WTC11 (cell line): ENCODE results near the gene ATXN7. TPM values are rescaled to one million over a fixed set of nuclear protein-coding genes. Genes with fewer than 3 reads are reported as not detected.

Experiments used
- ATAC-seq: fragments of 200-7000 bp; cut with Tn5 transposase; 2 replicates; pipeline ENCODE4 v1.10.0; 2021; ENCODE audit warnings: mild to moderate bottlenecking, moderate library complexity
- CTCF ChIA-PET: fragments of 300-600 bp; sonication (Branson Sonifier 250); formaldehyde crosslinking; loops from one replicate; lab custom pipeline; 2021; ENCODE audit warnings: antibody characterized with exemption; lab: Charles Lee
- POLR2A ChIA-PET: fragments of 350-600 bp; sonication (Branson Sonifier 250); formaldehyde crosslinking; loops from one replicate; lab custom pipeline; 2021; ENCODE audit warnings: antibody characterized with exemption; lab: Charles Lee
- DNase-seq: peaks from one replicate; pipeline ENCODE4 v3.0.0; 2021; ENCODE audit warnings: low spot score
- H3K27ac Mint-ChIP-seq: 2 replicates; pipeline ENCODE4 v1.8.0; 2021; ENCODE audit warnings: mixed read lengths
- H3K27me3 Mint-ChIP-seq: 2 replicates; pipeline ENCODE4 v1.8.0; 2021; ENCODE audit warnings: low read depth, mild to moderate bottlenecking, moderate library complexity, mixed read lengths
- H3K36me3 Mint-ChIP-seq: 2 replicates; pipeline ENCODE4 v1.8.0; 2021; ENCODE audit warnings: mixed read lengths
- H3K4me1 Mint-ChIP-seq: 2 replicates; pipeline ENCODE4 v1.8.0; 2022; ENCODE audit warnings: mixed read lengths
- H3K4me3 Mint-ChIP-seq: 2 replicates; pipeline ENCODE4 v1.8.0; 2021; ENCODE audit warnings: mild to moderate bottlenecking, moderate library complexity, mixed read lengths
- H3K9me3 Mint-ChIP-seq: 2 replicates; pipeline ENCODE4 v1.8.0; 2021; ENCODE audit warnings: mixed read lengths
- EMX1 ChIP-seq: fragments of 250-450 bp; sonication (Bioruptor Pico); IDR thresholded peaks from 2 replicates; pipeline ENCODE4 v1.8.0; 2021; ENCODE audit warnings: mild to moderate bottlenecking
- ETV6 ChIP-seq: sonication (generic); formaldehyde crosslinking; IDR thresholded peaks from 2 replicates; pipeline ENCODE4 v1.8.1; 2022; ENCODE audit warnings: mild to moderate bottlenecking, missing genetic modification reagents
- FOXJ3 ChIP-seq: sonication (generic); formaldehyde crosslinking; IDR thresholded peaks from 2 replicates; pipeline ENCODE4 v1.9.0; 2021; ENCODE audit warnings: missing genetic modification reagents, mild to moderate bottlenecking, borderline replicate concordance
- GABPB1 ChIP-seq: sonication (generic); formaldehyde crosslinking; IDR thresholded peaks from 2 replicates; pipeline ENCODE4 v1.8.1; 2023; ENCODE audit warnings: mild to moderate bottlenecking, missing genetic modification reagents
- GRHL2 ChIP-seq: fragments of 250-450 bp; sonication (Bioruptor Pico); IDR thresholded peaks from 2 replicates; pipeline ENCODE4 v1.8.0; 2022; ENCODE audit warnings: mild to moderate bottlenecking, moderate library complexity; ENCODE audit not compliant: insufficient replicate concordance, severe bottlenecking
- GTF2I ChIP-seq: fragments of 250-450 bp; sonication (Bioruptor Pico); conservative IDR thresholded peaks from 2 replicates; pipeline ENCODE4 v1.4.0; 2021; ENCODE audit warnings: mild to moderate bottlenecking
- IRF2 ChIP-seq: sonication (generic); formaldehyde crosslinking; IDR thresholded peaks from 2 replicates; pipeline ENCODE4 v1.8.0; 2022; ENCODE audit warnings: low read depth, missing genetic modification reagents, borderline replicate concordance
- MXD4 ChIP-seq: fragments of 250-450 bp; sonication (Bioruptor Pico); IDR thresholded peaks from 2 replicates; pipeline ENCODE4 v1.8.0; 2021; ENCODE audit warnings: mild to moderate bottlenecking, moderate library complexity, borderline replicate concordance
- MYBL2 ChIP-seq: sonication (generic); formaldehyde crosslinking; IDR thresholded peaks from 2 replicates; pipeline ENCODE4 v1.8.1; 2023; ENCODE audit warnings: mild to moderate bottlenecking, moderate library complexity, missing genetic modification reagents
- OVOL2 ChIP-seq: fragments of 250-450 bp; sonication (Bioruptor Pico); IDR thresholded peaks from 2 replicates; pipeline ENCODE4 v1.9.0; 2021; ENCODE audit warnings: mild to moderate bottlenecking, borderline replicate concordance
- PRRX2 ChIP-seq: fragments of 250-450 bp; sonication (Bioruptor Pico); IDR thresholded peaks from 2 replicates; pipeline ENCODE4 v1.8.0; 2021; ENCODE audit warnings: mild to moderate bottlenecking
- RORB ChIP-seq: fragments of 250-450 bp; sonication (Bioruptor Pico); IDR thresholded peaks from 2 replicates; pipeline ENCODE4 v1.9.0; 2021; ENCODE audit warnings: mild to moderate bottlenecking
- SOX15 ChIP-seq: fragments of 250-450 bp; sonication (Bioruptor Pico); IDR thresholded peaks from 2 replicates; pipeline ENCODE4 v1.9.0; 2021; ENCODE audit warnings: mild to moderate bottlenecking
- ZNF138 ChIP-seq: sonication (generic); formaldehyde crosslinking; conservative IDR thresholded peaks from 2 replicates; pipeline ENCODE4 v1.8.1; 2022; ENCODE audit warnings: mild to moderate bottlenecking, moderate library complexity, missing genetic modification reagents
- ZNF219 ChIP-seq: sonication (generic); formaldehyde crosslinking; IDR thresholded peaks from 2 replicates; pipeline ENCODE4 v1.8.0; 2023; ENCODE audit warnings: missing genetic modification reagents, mild to moderate bottlenecking, borderline replicate concordance
- total RNA-seq: library from RNA; stranded (reverse); gene quantifications from 3 replicates; pipeline ENCODE4 v1.2.3, GENCODE V29; 2021
- TF ChIP-seq, protein P1 (sequence below): fragments of 200-600 bp; IDR thresholded peaks from 2 replicates; pipeline ENCODE4 v1.8.0; 2022; ENCODE audit warnings: antibody characterized with exemption
- TF ChIP-seq, protein P2 (sequence below): sonication (generic); formaldehyde crosslinking; IDR thresholded peaks from 2 replicates; pipeline ENCODE4 v1.8.1; 2022; ENCODE audit warnings: mild to moderate bottlenecking, moderate library complexity, missing genetic modification reagents
- TF ChIP-seq, protein P3 (sequence below): sonication (generic); formaldehyde crosslinking; IDR thresholded peaks from 2 replicates; pipeline ENCODE4 v1.8.1; 2023; ENCODE audit warnings: mild to moderate bottlenecking, missing genetic modification reagents, moderate library complexity
- TF ChIP-seq, protein P4 (sequence below): sonication (generic); formaldehyde crosslinking; IDR thresholded peaks from 2 replicates; pipeline ENCODE4 v1.8.1; 2023; ENCODE audit warnings: mild to moderate bottlenecking, missing genetic modification reagents, moderate library complexity
- TF ChIP-seq, protein P5 (sequence below): fragments of 250-450 bp; sonication (Bioruptor Pico); conservative IDR thresholded peaks from 2 replicates; pipeline ENCODE4 v1.9.0; 2021; ENCODE audit warnings: mild to moderate bottlenecking
- TF ChIP-seq, protein P6 (sequence below): sonication (generic); formaldehyde crosslinking; IDR thresholded peaks from 2 replicates; pipeline ENCODE4 v1.8.1; 2023; ENCODE audit warnings: mild to moderate bottlenecking, missing genetic modification reagents
- TF ChIP-seq, protein P7 (sequence below): sonication (generic); formaldehyde crosslinking; IDR thresholded peaks from 2 replicates; pipeline ENCODE4 v1.8.0; 2022; ENCODE audit warnings: mild to moderate bottlenecking, missing genetic modification reagents

Gene ATXN7
- total RNA-seq, 1 experiment from 2014 or later, result 11.7 TPM

DNA sequence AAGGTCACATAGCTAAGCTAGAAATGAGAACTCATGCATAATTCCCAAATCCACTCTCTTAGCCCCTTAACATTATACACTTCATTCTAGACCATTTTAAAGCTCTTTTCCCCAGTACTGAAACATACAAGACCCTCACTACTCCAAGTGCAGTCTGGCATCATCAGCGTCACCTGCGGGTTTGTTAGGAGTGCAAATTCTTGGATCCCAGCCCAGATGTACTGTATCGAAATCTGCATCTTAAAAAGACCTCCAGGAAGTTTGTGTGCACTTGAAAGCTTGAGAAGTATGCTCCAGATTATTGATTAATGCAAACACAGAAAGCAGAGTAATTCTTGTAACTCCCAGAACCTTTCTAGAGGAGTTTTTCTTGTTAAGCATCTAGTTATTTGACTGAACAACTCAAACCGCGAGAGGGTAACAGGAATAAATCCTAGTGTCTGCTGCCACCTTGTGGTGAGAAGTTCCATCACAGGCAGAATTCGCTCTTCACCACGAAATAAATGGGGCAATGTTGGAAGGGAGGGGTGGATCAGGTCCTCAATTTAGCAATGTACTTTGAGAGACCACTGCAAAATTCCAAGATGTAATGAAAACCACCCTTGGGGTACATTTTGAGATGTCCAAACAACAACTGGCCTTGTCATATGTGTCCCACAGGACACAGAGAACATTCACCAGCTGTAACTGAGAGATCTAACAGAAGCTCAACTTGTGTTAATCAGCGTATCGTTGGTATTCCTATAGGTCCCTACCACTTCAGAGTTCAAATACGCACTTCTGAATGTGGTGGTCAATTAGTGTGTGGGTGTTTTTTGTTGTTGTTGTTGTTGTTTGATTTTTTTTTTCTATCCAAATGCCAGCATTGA, 45.2 kb upstream of the ATXN7 start:
- TF ChIP-seq, protein P1, sequence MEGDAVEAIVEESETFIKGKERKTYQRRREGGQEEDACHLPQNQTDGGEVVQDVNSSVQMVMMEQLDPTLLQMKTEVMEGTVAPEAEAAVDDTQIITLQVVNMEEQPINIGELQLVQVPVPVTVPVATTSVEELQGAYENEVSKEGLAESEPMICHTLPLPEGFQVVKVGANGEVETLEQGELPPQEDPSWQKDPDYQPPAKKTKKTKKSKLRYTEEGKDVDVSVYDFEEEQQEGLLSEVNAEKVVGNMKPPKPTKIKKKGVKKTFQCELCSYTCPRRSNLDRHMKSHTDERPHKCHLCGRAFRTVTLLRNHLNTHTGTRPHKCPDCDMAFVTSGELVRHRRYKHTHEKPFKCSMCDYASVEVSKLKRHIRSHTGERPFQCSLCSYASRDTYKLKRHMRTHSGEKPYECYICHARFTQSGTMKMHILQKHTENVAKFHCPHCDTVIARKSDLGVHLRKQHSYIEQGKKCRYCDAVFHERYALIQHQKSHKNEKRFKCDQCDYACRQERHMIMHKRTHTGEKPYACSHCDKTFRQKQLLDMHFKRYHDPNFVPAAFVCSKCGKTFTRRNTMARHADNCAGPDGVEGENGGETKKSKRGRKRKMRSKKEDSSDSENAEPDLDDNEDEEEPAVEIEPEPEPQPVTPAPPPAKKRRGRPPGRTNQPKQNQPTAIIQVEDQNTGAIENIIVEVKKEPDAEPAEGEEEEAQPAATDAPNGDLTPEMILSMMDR, result peak; percentile 87
- no peak for TF ChIP-seq OVOL2 (CRISPR knock-in tag)
- no peak for TF ChIP-seq ZNF138 (CRISPR knock-in tag)
- TF ChIP-seq, protein P2, sequence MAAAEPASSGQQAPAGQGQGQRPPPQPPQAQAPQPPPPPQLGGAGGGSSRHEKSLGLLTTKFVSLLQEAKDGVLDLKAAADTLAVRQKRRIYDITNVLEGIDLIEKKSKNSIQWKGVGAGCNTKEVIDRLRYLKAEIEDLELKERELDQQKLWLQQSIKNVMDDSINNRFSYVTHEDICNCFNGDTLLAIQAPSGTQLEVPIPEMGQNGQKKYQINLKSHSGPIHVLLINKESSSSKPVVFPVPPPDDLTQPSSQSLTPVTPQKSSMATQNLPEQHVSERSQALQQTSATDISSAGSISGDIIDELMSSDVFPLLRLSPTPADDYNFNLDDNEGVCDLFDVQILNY, result no peak
- Mint-ChIP-seq H3K36me3 (no peaks in the 10 kb centered on the region), H3K9me3 (no peaks in the 10 kb centered on the region), H3K27ac (no peak overlapping the region), H3K27me3 (no peaks in the 10 kb centered on the region), H3K4me3 (no peak overlapping the region), H3K4me1 (peaks cover 13% of the 10 kb centered on the region)
- ChIA-PET CTCF (interaction anchor here (0.7 to 5.1 kb wide), 10 partner anchors 13 to 468 kb away, joined by 3 to 37 read pairs (median 4); no protein-coding TSS in a partner anchor), POLR2A (interaction anchor here (0.5 kb wide), 1 partner anchor 44 kb away, joined by 3 read pairs; no protein-coding TSS in a partner anchor)
- peak; percentile 72 for DNase-seq
- peak; percentile 64 for ATAC-seq

DNA sequence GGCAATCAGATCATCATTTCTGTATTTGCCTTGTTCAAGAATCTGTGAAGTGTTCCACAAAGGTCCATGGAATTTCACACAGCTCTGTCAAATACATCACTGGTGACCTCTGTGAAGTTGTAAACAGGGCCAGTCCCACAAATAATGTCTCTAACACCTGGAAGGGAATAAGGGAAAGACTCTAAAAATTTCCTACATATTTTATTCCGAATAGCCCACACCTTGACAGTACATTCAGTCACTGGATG, 44.6 kb upstream of the ATXN7 start, which contains the start of gene C3orf49:
Gene C3orf49, plus strand, starts transcription at position 149 of the 248 bp plus-strand sequence. CDS start 173 bp downstream, outside the sequence.
- Mint-ChIP-seq H3K9me3 (no peaks in the 10 kb centered on the region), H3K36me3 (no peaks in the 10 kb centered on the region), H3K4me1 (peaks cover 7% of the 10 kb centered on the region), H3K27me3 (no peaks in the 10 kb centered on the region), H3K4me3 (no peak within 1 kb of the TSS), H3K27ac (no peak within 1 kb of the TSS)
- CTCF ChIA-PET, result interaction anchor here (0.7 to 5.1 kb wide), 8 partner anchors 13 to 469 kb away, joined by 3 to 37 read pairs (median 4); no protein-coding TSS in a partner anchor
- DNase-seq (no peak), ATAC-seq (no peak)
- POLR2A ChIA-PET, result interaction anchor here (0.5 kb wide), 1 partner anchor 45 kb away, joined by 3 read pairs; no protein-coding TSS in a partner anchor
- no peak for TF ChIP-seq MYBL2 (CRISPR knock-in tag)
- no peak for TF ChIP-seq ETV6 (CRISPR knock-in tag)
- TF ChIP-seq, protein P3, sequence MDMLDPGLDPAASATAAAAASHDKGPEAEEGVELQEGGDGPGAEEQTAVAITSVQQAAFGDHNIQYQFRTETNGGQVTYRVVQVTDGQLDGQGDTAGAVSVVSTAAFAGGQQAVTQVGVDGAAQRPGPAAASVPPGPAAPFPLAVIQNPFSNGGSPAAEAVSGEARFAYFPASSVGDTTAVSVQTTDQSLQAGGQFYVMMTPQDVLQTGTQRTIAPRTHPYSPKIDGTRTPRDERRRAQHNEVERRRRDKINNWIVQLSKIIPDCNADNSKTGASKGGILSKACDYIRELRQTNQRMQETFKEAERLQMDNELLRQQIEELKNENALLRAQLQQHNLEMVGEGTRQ (CRISPR knock-in tag), result no peak
- no peak for TF ChIP-seq MXD4
- TF ChIP-seq ZNF219 (CRISPR knock-in tag), result no peak
- TF ChIP-seq, protein P4, sequence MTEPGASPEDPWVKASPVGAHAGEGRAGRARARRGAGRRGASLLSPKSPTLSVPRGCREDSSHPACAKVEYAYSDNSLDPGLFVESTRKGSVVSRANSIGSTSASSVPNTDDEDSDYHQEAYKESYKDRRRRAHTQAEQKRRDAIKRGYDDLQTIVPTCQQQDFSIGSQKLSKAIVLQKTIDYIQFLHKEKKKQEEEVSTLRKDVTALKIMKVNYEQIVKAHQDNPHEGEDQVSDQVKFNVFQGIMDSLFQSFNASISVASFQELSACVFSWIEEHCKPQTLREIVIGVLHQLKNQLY (CRISPR knock-in tag), result no peak
- TF ChIP-seq SOX15, result no peak
- TF ChIP-seq, protein P1, result no peak
- no peak for TF ChIP-seq IRF2 (CRISPR knock-in tag)
- no peak for TF ChIP-seq GRHL2 (CRISPR knock-in tag)
- TF ChIP-seq, protein P5, sequence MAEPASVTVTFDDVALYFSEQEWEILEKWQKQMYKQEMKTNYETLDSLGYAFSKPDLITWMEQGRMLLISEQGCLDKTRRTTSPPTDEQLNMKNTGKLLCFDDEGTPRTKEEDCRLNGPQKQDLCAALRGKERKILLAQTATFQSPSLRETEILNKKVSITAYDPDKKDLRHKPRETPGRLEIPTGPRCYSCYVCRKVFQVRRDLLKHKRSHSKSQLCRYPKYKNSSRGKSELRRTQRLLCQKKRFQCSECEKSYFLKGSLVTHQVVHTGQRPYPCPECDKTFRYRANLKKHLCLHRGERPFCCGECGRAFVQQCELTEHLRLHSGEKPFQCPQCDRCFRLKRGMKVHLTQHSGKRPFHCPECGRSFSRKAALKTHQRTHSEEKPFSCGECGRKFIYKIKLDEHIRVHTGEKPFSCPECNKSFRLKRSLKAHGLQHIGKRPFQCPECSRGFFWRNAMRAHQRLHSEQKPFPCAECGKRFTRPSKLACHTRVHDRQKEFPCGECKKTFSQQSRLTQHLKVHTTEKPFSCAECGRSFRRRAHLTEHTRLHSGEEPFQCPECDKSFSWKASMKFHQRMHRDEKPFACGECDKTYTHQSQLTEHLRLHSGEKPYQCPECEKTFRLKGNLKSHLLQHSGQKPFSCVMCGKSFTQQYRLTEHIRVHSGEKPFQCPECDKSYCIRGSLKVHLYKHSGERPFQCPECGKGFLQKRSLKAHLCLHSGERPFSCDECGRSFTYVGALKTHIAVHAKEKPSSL (CRISPR knock-in tag), result no peak
- TF ChIP-seq FOXJ3 (CRISPR knock-in tag), result no peak
- TF ChIP-seq GTF2I, result no peak
- TF ChIP-seq, protein P6, sequence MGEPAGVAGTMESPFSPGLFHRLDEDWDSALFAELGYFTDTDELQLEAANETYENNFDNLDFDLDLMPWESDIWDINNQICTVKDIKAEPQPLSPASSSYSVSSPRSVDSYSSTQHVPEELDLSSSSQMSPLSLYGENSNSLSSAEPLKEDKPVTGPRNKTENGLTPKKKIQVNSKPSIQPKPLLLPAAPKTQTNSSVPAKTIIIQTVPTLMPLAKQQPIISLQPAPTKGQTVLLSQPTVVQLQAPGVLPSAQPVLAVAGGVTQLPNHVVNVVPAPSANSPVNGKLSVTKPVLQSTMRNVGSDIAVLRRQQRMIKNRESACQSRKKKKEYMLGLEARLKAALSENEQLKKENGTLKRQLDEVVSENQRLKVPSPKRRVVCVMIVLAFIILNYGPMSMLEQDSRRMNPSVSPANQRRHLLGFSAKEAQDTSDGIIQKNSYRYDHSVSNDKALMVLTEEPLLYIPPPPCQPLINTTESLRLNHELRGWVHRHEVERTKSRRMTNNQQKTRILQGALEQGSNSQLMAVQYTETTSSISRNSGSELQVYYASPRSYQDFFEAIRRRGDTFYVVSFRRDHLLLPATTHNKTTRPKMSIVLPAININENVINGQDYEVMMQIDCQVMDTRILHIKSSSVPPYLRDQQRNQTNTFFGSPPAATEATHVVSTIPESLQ (CRISPR knock-in tag), result no peak
- no peak for TF ChIP-seq EMX1 (CRISPR knock-in tag)
- no peak for TF ChIP-seq RORB (CRISPR knock-in tag)
- no peak for TF ChIP-seq PRRX2 (CRISPR knock-in tag)
- no peak for TF ChIP-seq GABPB1 (CRISPR knock-in tag)
- TF ChIP-seq, protein P7, sequence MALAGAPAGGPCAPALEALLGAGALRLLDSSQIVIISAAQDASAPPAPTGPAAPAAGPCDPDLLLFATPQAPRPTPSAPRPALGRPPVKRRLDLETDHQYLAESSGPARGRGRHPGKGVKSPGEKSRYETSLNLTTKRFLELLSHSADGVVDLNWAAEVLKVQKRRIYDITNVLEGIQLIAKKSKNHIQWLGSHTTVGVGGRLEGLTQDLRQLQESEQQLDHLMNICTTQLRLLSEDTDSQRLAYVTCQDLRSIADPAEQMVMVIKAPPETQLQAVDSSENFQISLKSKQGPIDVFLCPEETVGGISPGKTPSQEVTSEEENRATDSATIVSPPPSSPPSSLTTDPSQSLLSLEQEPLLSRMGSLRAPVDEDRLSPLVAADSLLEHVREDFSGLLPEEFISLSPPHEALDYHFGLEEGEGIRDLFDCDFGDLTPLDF (CRISPR knock-in tag), result no peak
